Mucosa of descending colon (tissue), 3 donors: ENCODE measurements around the gene DEPDC7. TPM values are rescaled to one million over a fixed set of nuclear protein-coding genes. Genes with fewer than 3 reads are reported as not detected.
"Not testable (repeated sequence)": the region's sequence is repeated elsewhere in the genome, so short reads cannot be mapped to it uniquely, and the experiment has no call there.

Experiments used
- ATAC-seq: fragments of 200-7000 bp; cut with Tn5 transposase; one replicate; pipeline ENCODE4 v1.9.1; 2020; ENCODE audit warnings: mild to moderate bottlenecking, moderate library complexity
- DNase-seq, 3 donors: peaks; one replicate each; pipeline ENCODE4 v3.0.0-alpha.2; 2020
- H3K36me3 ChIP-seq: fragments of 200-600 bp; one replicate; pipeline ENCODE4 v1.8.0; 2021; ENCODE audit warnings: low read depth, mild to moderate bottlenecking
- H3K4me1 ChIP-seq: fragments of 200-600 bp; one replicate; pipeline ENCODE4 v1.8.0; 2021; ENCODE audit warnings: low read depth, mild to moderate bottlenecking
- H3K4me3 ChIP-seq: fragments of 200-600 bp; one replicate; pipeline ENCODE4 v1.8.0; 2021; ENCODE audit warnings: mild to moderate bottlenecking
- H3K9me3 ChIP-seq: fragments of 200-600 bp; one replicate; pipeline ENCODE4 v1.8.0; 2021; ENCODE audit warnings: mild to moderate bottlenecking
- intact Hi-C, 2 donors: fragments of 100-400 bp; cut with DNase I in 1 of 2; cut with micrococcal nuclease in 1 of 2; formaldehyde crosslinking; loops; one replicate each; pipeline versions ENCODE4 v1.11.0 to v1.11.1; 2022; cut with DNase I, micrococcal nuclease
- total RNA-seq, 3 donors: library from RNA; stranded (reverse); fragmentation: NEBNext Ultra II Directional in 2 of 3; extraction: Animal tissue kit (Norgen Biotek cat#: 25700) in 2 of 3; gene quantifications; one replicate each; pipeline versions ENCODE4 v1.2.1 to v1.2.4, GENCODE V29; 2021 to 2023
- TF ChIP-seq, protein P1 (sequence below): fragments of 200-600 bp; IDR thresholded peaks from one replicate; pipeline ENCODE4 v1.8.0; 2022; ENCODE audit warnings: antibody characterized with exemption, mild to moderate bottlenecking
- donor health status: DM: no; HTN: no; CAD: no; lungs with moderate emphysema.
- donor health status: DM: no; HTN: no; CAD: no.
- donor health status: DM: no; HTN: yes; CAD: no.

The DEPDC7 gene
- total RNA-seq, 3 donors from 2014 or later: 7.4 to 10.7 (median 7.6) TPM

DNA sequence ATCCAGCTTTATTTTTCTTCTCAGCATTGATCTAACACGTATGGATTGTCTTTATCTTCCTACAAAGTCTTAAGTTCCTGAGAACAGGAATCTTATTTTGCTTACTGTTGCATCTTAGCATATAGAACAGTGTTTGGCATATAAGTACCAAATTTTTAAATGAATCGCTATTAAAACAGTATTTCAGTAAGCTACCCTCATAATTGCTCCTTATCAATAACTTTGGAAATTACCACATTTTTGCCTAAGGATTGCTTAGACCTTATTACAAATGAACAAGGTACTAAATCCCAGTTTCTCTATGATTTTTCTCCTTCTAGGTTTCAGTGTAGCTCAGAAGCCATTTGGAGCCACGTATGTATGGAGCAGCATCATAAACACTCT lies 9.7 kb downstream of the DEPDC7 start:
- TF ChIP-seq, protein P1, sequence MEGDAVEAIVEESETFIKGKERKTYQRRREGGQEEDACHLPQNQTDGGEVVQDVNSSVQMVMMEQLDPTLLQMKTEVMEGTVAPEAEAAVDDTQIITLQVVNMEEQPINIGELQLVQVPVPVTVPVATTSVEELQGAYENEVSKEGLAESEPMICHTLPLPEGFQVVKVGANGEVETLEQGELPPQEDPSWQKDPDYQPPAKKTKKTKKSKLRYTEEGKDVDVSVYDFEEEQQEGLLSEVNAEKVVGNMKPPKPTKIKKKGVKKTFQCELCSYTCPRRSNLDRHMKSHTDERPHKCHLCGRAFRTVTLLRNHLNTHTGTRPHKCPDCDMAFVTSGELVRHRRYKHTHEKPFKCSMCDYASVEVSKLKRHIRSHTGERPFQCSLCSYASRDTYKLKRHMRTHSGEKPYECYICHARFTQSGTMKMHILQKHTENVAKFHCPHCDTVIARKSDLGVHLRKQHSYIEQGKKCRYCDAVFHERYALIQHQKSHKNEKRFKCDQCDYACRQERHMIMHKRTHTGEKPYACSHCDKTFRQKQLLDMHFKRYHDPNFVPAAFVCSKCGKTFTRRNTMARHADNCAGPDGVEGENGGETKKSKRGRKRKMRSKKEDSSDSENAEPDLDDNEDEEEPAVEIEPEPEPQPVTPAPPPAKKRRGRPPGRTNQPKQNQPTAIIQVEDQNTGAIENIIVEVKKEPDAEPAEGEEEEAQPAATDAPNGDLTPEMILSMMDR: no peak
- Histone ChIP-seq H3K36me3 (no peaks in the 10 kb centered on the region), H3K9me3 (no peaks in the 10 kb centered on the region), H3K4me3 (no peak overlapping the region), H3K4me1 (no peaks in the 10 kb centered on the region)
- intact Hi-C loops: no loop called here
- ATAC-seq: no peak
- DNase-seq: no peak

- Histone ChIP-seq H3K36me3 (no peaks in the 10 kb centered on the region), H3K4me3 (no peak overlapping the region), H3K9me3 (no peaks in the 10 kb centered on the region), H3K4me1 (no peaks in the 10 kb centered on the region)
- DNase-seq (no peak), ATAC-seq (no peak)
- intact Hi-C loops: no loop called here
- TF ChIP-seq, protein P1: no peak
Observed at GRCh38 chr11:33027233-33027632, 11.6 kb downstream of the DEPDC7 start.

- no peak overlapping the region for H3K4me3 ChIP-seq
- H3K36me3 ChIP-seq: no peaks in the 10 kb centered on the region
- no peaks in the 10 kb centered on the region for H3K4me1 ChIP-seq
- TF ChIP-seq, protein P1: no peak
- intact Hi-C loops: no loop called here
- no peak for ATAC-seq
- no peaks in the 10 kb centered on the region for H3K9me3 ChIP-seq
- no peak for DNase-seq
Observed at GRCh38 chr11:33027846-33028536, 12.3 kb downstream of the DEPDC7 start.

DNA sequence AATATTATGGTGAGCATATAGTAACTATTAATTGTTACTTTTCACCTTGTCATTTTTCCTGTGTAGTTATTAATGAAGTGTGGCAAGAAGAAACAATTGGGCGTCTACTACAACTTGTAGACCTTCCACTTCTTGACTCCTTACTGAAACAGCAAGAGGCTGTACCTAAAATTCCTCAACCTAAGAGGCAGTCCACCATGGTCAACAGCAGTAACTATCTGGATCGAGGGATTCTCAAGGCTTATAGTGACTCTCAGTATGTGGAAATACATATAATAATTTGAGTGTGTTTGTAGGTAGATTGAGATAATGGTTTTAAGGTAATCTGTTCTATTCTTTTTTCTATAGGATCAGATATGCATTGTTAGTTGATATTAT lies 12.8 kb downstream of the DEPDC7 start:
- Histone ChIP-seq H3K4me1 (no peaks in the 10 kb centered on the region), H3K36me3 (no peaks in the 10 kb centered on the region), H3K4me3 (no peak overlapping the region), H3K9me3 (no peaks in the 10 kb centered on the region)
- intact Hi-C loops: no loop called here
- TF ChIP-seq, protein P1: no peak
- DNase-seq (no peak), ATAC-seq (no peak)

GRCh38 chr11:33029218-33029617 lies 13.5 kb downstream of the DEPDC7 start:
- intact Hi-C loops, DNase-seq, H3K4me1 ChIP-seq, H3K9me3 ChIP-seq, ATAC-seq, H3K4me3 ChIP-seq, H3K36me3 ChIP-seq: not testable (repeated sequence)

DNA sequence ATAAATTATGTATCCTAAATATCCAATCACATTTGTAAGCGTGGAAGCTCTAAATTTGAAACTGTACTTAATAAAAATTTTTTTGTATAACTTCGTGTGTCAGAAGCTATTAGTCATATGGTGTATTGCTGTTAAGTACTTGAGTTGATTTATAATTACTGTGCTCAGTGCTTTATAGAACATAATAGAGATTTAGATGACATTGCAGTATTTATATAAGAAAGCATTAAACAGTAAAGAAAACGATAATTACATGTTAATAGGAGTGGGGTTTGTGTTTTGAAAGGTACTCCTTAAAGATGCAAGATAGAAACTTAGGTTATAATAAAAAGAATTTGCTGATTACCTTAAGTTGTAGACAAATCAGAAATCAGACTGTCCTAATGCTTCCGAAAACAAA lies 17.8 kb downstream of the DEPDC7 start:
- TF ChIP-seq, protein P1: no peak
- intact Hi-C loops: no loop called here
- H3K36me3 ChIP-seq: no peaks in the 10 kb centered on the region

More for the DNA sequence above, 17.8 kb downstream of the DEPDC7 start:
- no peaks in the 10 kb centered on the region for H3K9me3 ChIP-seq
- DNase-seq: no peak
- ATAC-seq: no peak
- no peak overlapping the region for H3K4me3 ChIP-seq
- H3K4me1 ChIP-seq: peaks cover 5% of the 10 kb centered on the region
